T-cell (primary cell): ENCODE measurements around the gene HEATR9. TPM values are rescaled to one million over a fixed set of nuclear protein-coding genes. Genes with fewer than 3 reads are reported as not detected.
A peak's percentile ranks its signal among the peaks of the same experiment; 100 is the strongest.

Experiments
- ATAC-seq, 4 experiments: fragments of 200-7000 bp in 3 of 4; fragments of 150-1000 bp in 1 of 4; cut with Tn5 transposase; replicated peaks in 1 of 4; 1 replicate in 3 of 4; 2 replicates in 1 of 4; pipeline ENCODE4 v1.10.0; 2021; ENCODE audit warnings: moderate library complexity in 3 of 4, mild to moderate bottlenecking in 2 of 4, moderate number of reproducible peaks in 1 of 4
- CTCF ChIA-PET, 2 donors: fragments of 300-600 bp; sonication (Branson Sonifier 250); formaldehyde crosslinking; loops; one replicate each; lab custom pipeline; 2022; ENCODE audit warnings: antibody characterized with exemption in 2 of 2; lab: Charles Lee
- POLR2A ChIA-PET, 2 donors: fragments of 300-600 bp; sonication (Branson Sonifier 250); formaldehyde crosslinking; loops; one replicate each; lab custom pipeline; 2022; ENCODE audit warnings: antibody characterized with exemption in 2 of 2; lab: Charles Lee
- DNase-seq, 35 experiments: peaks; one replicate each; pipeline versions ENCODE4 v3.0.0 to v3.0.0-alpha.2; 2013 to 2023
- H3K27ac ChIP-seq: one replicate; pipeline ENCODE4 v1.5.1; 2013; ENCODE audit warnings: low read length
- H3K27me3 ChIP-seq, 2 experiments: replicated peaks in 1 of 2; 1 replicate in 1 of 2; 2 replicates in 1 of 2; pipeline versions ENCODE4 v1.6.1 to v1.7.0; 2013; ENCODE audit warnings: low read length in 1 of 2, mixed read lengths in 1 of 2; ENCODE audit not compliant: control insufficient read depth in 2 of 2, insufficient read depth in 2 of 2; ENCODE audit errors: extremely low read depth in 1 of 2
- H3K36me3 ChIP-seq, 2 donors: 1 replicate in 1 of 2; 2 replicates in 1 of 2; pipeline versions ENCODE4 v1.6.1 to v1.7.0; 2013; ENCODE audit warnings: low read length in 1 of 2; ENCODE audit not compliant: control insufficient read depth in 2 of 2, insufficient read depth in 1 of 2; ENCODE audit errors: extremely low read depth in 1 of 2
- H3K4me1 ChIP-seq, 2 experiments: 1 replicate in 1 of 2; 2 replicates in 1 of 2; pipeline versions ENCODE4 v1.6.1 to v1.7.0; 2013; ENCODE audit warnings: low read length in 2 of 2, mixed read lengths in 1 of 2; ENCODE audit not compliant: insufficient read depth in 2 of 2, control insufficient read depth in 1 of 2; ENCODE audit errors: extremely low read depth in 1 of 2
- H3K4me3 ChIP-seq, 2 donors: 1 replicate in 1 of 2; 2 replicates in 1 of 2; pipeline versions ENCODE4 v1.5.1 to v1.7.0; 2013; ENCODE audit warnings: mild to moderate bottlenecking in 2 of 2, low read length in 1 of 2, moderate library complexity in 1 of 2; ENCODE audit not compliant: control insufficient read depth in 1 of 2; ENCODE audit errors: extremely low read depth in 1 of 2
- H3K9me3 ChIP-seq: 2 replicates; pipeline ENCODE4 v1.7.0; 2013
- H3K27ac Mint-ChIP-seq, 2 donors: one replicate each; pipeline ENCODE4 v1.8.0; 2020 to 2021; ENCODE audit warnings: mild to moderate bottlenecking in 2 of 2, mixed read lengths in 2 of 2
- H3K27me3 Mint-ChIP-seq, 2 donors: one replicate each; pipeline ENCODE4 v1.8.0; 2021 to 2022; ENCODE audit warnings: mixed read lengths in 2 of 2
- H3K36me3 Mint-ChIP-seq: one replicate; pipeline ENCODE4 v1.8.0; 2021; ENCODE audit warnings: mixed read lengths
- H3K4me1 Mint-ChIP-seq, 3 donors: one replicate each; pipeline ENCODE4 v1.8.0; 2020 to 2022; ENCODE audit warnings: mixed read lengths in 3 of 3, mild to moderate bottlenecking in 1 of 3
- H3K4me3 Mint-ChIP-seq, 3 donors: one replicate each; pipeline ENCODE4 v1.8.0; 2020 to 2022; ENCODE audit warnings: mild to moderate bottlenecking in 3 of 3, mixed read lengths in 3 of 3, moderate library complexity in 3 of 3
- H3K9me3 Mint-ChIP-seq, 3 donors: one replicate each; pipeline ENCODE4 v1.8.0; 2020 to 2022; ENCODE audit warnings: mixed read lengths in 3 of 3
- WGBS: methylation state at CpG from one replicate; pipeline ENCODE4 v1.1.5; 2013; ENCODE audit warnings: missing lambda C conversion rate; ENCODE audit not compliant: insufficient coverage; 5-methylcytosine and 5-hydroxymethylcytosine counted together
- total RNA-seq, 35 experiments: library from RNA in 6 of 35; stranded (reverse) in 6 of 35; fragments of 120-200 nt in 1 of 35; gene quantifications; one replicate each; pipeline versions ENCODE4 v1.2.1 to v1.2.4 and lab custom pipeline; 2013 to 2026

The HEATR9 gene
- total RNA-seq, 5 donors from 2014 or later (not counting 1 experiment from before 2014, with no cell fraction given): 0.90 to 4.1 (median 1.5) TPM

DNA sequence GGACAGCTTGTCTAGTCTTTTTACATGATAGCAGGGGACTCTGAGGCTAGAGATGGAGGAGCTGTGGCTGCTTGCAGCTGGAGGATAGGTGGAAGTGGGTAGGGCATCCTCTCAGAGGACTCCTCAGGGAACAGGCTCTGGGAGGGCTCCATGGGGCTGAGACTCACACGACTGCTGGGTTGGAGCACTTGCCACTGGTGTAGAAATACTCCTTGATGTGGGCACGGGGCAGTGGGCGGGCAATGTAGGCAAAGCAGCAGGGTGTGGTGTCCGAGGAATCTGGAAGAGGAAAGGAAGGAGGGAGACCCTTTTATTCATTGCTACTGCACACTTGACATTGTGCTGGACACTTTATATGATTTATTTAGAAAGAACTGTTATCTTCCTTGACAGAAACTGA lies 9.7 kb upstream of the HEATR9 start:
- H3K4me3 Mint-ChIP-seq: peak overlapping the region; percentile 59 to 87 (median 85)
- no peaks in the 10 kb centered on the region for H3K27me3 Mint-ChIP-seq
- Histone ChIP-seq H3K27ac (peak overlapping the region; percentile 78), H3K4me1 (peaks cover 15 to 32% of the 10 kb centered on the region in 2 experiments), H3K9me3 (no peaks in the 10 kb centered on the region), H3K36me3 (peaks cover 0 to 18% of the 10 kb centered on the region in 2 donors), H3K27me3 (no peaks in the 10 kb centered on the region), H3K4me3 (peak overlapping the region in 1 of 2 donors; percentile 62)
- ChIA-PET CTCF (interaction anchor here (0.6 to 1.3 kb wide), 3 partner anchors 12 to 28 kb away, joined by 3 to 5 read pairs (median 5); no protein-coding TSS in a partner anchor), POLR2A (no interaction called here)
- H3K4me1 Mint-ChIP-seq: peaks cover 37 to 50% (median 44%) of the 10 kb centered on the region in 3 donors
- H3K9me3 Mint-ChIP-seq: no peaks in the 10 kb centered on the region
- WGBS: 40% methylated on average over 1 of the region's 4 CpGs
- peaks cover 11% of the 10 kb centered on the region for H3K36me3 Mint-ChIP-seq
- peak in 2 of 35 experiments; percentile 25 to 35 for DNase-seq
- no peak for ATAC-seq
- peak overlapping the region; percentile 85 to 89 for H3K27ac Mint-ChIP-seq

DNA sequence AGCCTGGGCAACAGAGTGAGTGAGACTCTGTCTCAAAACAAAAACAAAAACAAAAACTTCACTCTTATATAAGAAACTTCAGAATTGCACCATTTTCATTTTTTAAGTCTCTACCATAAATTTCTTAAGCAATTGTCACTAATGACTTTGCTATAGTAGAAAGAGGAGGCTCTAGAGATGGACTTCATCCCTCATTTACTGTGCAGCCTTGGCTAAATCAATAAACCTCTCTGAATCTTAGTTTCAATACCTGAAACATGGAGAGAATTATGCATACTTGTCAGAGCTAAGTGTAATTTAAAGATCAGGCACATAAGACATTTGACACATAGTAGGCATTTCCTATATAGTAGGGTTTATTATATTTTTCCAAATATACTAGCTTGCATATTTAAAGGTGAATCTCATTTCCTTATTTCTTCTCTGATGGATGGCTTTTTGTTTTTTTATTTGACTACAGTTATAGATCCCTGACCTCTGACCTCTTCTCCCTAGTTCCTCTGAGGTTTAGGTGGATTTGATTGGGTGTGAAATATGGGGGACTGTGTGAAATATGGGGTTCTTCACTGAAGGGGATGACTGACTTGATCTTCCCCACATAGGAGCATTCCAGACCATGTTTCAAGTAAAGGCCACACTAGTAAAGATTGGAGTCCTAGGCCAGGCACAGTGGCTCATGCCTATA lies 8.8 kb upstream of the HEATR9 start:
- ATAC-seq: no peak
- Mint-ChIP-seq H3K27me3 (no peaks in the 10 kb centered on the region), H3K9me3 (no peaks in the 10 kb centered on the region), H3K36me3 (peaks cover 11% of the 10 kb centered on the region), H3K4me3 (peak overlapping the region; percentile 59 to 87 (median 85)), H3K4me1 (peaks cover 37 to 54% (median 45%) of the 10 kb centered on the region in 3 donors), H3K27ac (peak overlapping the region; percentile 53 to 68)
- Histone ChIP-seq H3K4me1 (peaks cover 15 to 36% of the 10 kb centered on the region in 2 experiments), H3K4me3 (peak overlapping the region in 1 of 2 donors; percentile 62), H3K9me3 (no peaks in the 10 kb centered on the region), H3K27ac (peak overlapping the region; percentile 22), H3K27me3 (no peaks in the 10 kb centered on the region), H3K36me3 (peaks cover 0 to 21% of the 10 kb centered on the region in 2 donors)
- POLR2A ChIA-PET: interaction anchor here in 1 of 2 donors (0.6 kb wide), 1 partner anchor 1502 kb away, joined by 3 read pairs; no protein-coding TSS in a partner anchor
- CTCF ChIA-PET: interaction anchor here in 1 of 2 donors (0.7 kb wide), 1 partner anchor 195 kb away, joined by 5 read pairs; no protein-coding TSS in a partner anchor
- no peak for DNase-seq

DNA sequence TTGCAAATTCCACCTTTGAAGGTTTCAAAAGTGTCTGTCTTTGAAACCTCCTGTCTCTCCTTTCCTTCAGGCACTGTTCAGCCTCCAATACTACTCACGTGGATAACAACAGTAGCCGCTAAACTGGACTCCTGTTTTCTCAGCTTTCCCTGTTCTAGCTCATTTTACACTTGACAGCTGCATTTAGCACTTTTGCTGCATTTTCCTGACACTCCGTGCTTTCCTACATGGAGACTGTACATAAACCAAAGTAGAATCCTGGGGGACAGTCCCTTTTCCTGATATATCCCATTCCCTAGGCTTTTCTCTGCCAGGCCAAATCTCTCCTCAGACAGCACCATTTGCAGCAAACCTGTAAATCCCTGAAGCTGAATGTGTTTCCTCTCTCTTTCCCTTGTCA lies 7.8 kb upstream of the HEATR9 start:
- Histone ChIP-seq H3K27ac (peak overlapping the region; percentile 64), H3K9me3 (no peaks in the 10 kb centered on the region), H3K4me1 (peaks cover 16 to 44% of the 10 kb centered on the region in 2 experiments), H3K27me3 (no peaks in the 10 kb centered on the region), H3K4me3 (peak overlapping the region in 1 of 2 donors; percentile 27), H3K36me3 (peaks cover 0 to 26% of the 10 kb centered on the region in 2 donors)
- CTCF ChIA-PET: interaction anchor here (0.5 to 0.8 kb wide), 3 partner anchors 33 to 270 kb away, joined by 3 to 4 read pairs (median 3); no protein-coding TSS in a partner anchor
- no peak for ATAC-seq
- 70% methylated on average over 3 of the region's 3 CpGs for WGBS
- Mint-ChIP-seq H3K36me3 (peaks cover 15% of the 10 kb centered on the region), H3K27ac (peak overlapping the region; percentile 59 to 89), H3K4me3 (peak overlapping the region; percentile 46 to 87 (median 56)), H3K27me3 (no peaks in the 10 kb centered on the region), H3K9me3 (no peaks in the 10 kb centered on the region), H3K4me1 (peaks cover 42 to 60% (median 50%) of the 10 kb centered on the region in 3 donors)
- no peak for DNase-seq
- POLR2A ChIA-PET: interaction anchor here in 1 of 2 donors (0.6 to 1.2 kb wide), 2 partner anchors 8 to 19 kb away, joined by 3 to 4 read pairs; no protein-coding TSS in a partner anchor

DNA sequence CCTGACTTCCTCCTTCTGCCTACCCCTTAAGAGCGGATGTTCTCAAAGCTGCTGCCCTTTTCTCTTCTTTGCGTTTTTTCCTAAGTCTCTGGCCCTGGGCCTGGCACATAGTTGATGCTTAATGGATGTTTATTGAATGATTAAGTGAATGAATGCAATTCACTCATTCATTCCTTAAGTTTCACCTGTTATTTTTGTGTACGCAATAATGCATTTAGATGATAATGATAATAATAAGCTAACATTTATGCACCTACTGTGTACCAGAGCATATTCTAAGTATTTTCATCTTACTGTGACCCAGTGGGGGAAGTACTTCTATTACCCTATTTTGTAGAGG lies 7.1 kb upstream of the HEATR9 start:
- ChIA-PET POLR2A (interaction anchor here in 1 of 2 donors (0.6 kb wide), 2 partner anchors 9 to 16 kb away, joined by 4 to 5 read pairs; no protein-coding TSS in a partner anchor), CTCF (interaction anchor here (0.8 to 1.0 kb wide), 3 partner anchors 20 to 271 kb away, joined by 3 to 4 read pairs (median 3); no protein-coding TSS in a partner anchor)
- no peaks in the 10 kb centered on the region for H3K27me3 ChIP-seq
- Mint-ChIP-seq H3K27ac (peak overlapping the region; percentile 59 to 89), H3K4me1 (peaks cover 48 to 64% (median 56%) of the 10 kb centered on the region in 3 donors), H3K4me3 (peak overlapping the region; percentile 46 to 87 (median 56)), H3K27me3 (no peaks in the 10 kb centered on the region), H3K9me3 (no peaks in the 10 kb centered on the region), H3K36me3 (peaks cover 15% of the 10 kb centered on the region)
- DNase-seq (no peak), ATAC-seq (no peak)
- WGBS: no CpG with 5 or more reads among the region's 3 CpGs
- H3K4me3 ChIP-seq: peak overlapping the region; percentile 15 to 27
- H3K27ac ChIP-seq: peak overlapping the region; percentile 64
- H3K36me3 ChIP-seq: peaks cover 0 to 26% of the 10 kb centered on the region in 2 donors
- H3K4me1 ChIP-seq: peaks cover 22 to 48% of the 10 kb centered on the region in 2 experiments
- H3K9me3 ChIP-seq: no peaks in the 10 kb centered on the region

DNA sequence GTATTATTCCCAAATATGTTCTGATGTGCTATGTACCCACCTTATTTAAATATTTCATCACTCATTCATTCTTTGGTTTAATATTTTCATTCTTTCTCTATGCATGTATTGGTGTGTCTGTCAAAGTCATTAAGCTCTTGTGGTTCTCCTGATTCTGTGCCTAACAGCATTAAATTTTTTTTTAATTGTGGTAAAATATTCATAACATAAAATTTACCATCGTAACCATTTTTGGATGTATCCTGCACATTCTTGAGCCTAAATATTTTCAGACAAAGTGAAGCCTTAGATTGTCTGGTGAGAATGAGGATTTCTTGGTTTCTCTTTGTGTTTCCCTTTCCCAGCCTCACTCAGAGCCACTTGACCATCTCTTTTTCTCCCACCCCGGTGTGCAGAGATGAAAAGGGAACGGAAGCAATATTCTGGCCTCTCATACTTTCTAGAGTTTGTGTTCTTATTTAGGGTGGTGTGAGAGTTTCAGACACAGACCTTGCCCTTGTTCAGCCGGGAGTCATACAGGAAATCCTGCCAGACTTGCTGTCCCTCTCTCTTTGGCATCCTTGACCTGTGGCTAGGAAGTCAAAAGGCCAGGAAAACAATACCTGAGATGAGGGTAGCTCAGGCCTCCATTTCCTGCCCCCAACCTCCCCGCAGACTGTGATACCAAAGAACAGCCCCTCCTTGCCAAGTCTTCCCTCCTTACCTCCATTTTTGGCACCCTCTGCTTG lies 6.5 kb upstream of the HEATR9 start:
- WGBS: 8% methylated on average over 2 of the region's 5 CpGs
- peaks cover 44 to 60% (median 52%) of the 10 kb centered on the region in 3 donors for H3K4me1 Mint-ChIP-seq
- DNase-seq (peak in 4 of 35 experiments; percentile 20 to 53 (median 28)), ATAC-seq (peak in 2 of 4 experiments; percentile 27 to 31)
- no peaks in the 10 kb centered on the region for H3K9me3 ChIP-seq
- peak overlapping the region; percentile 64 for H3K27ac ChIP-seq
- CTCF ChIA-PET: interaction anchor here in 1 of 2 donors (0.8 to 1.0 kb wide), 2 partner anchors 21 to 103 kb away, joined by 3 read pairs; no protein-coding TSS in a partner anchor
- H3K9me3 Mint-ChIP-seq: no peaks in the 10 kb centered on the region
- H3K36me3 ChIP-seq: peaks cover 0 to 26% of the 10 kb centered on the region in 2 donors
- H3K4me3 ChIP-seq: peak overlapping the region in 1 of 2 donors; percentile 27
- H3K27ac Mint-ChIP-seq: peak overlapping the region; percentile 59 to 89
- peaks cover 15% of the 10 kb centered on the region for H3K36me3 Mint-ChIP-seq
- no peaks in the 10 kb centered on the region for H3K27me3 Mint-ChIP-seq
- no peaks in the 10 kb centered on the region for H3K27me3 ChIP-seq
- POLR2A ChIA-PET: interaction anchor here in 1 of 2 donors (0.7 kb wide), 1 partner anchor 111 kb away, joined by 4 read pairs; no protein-coding TSS in a partner anchor
- peak overlapping the region; percentile 46 to 87 (median 56) for H3K4me3 Mint-ChIP-seq
- H3K4me1 ChIP-seq: peaks cover 22 to 45% of the 10 kb centered on the region in 2 experiments
